Subcutaneous adipose tissue (tissue), 4 donors: Measurements from ENCODE around the gene RERE. TPM values are rescaled to one million over a fixed set of nuclear protein-coding genes. Genes with fewer than 3 reads are reported as not detected.

Experiments
- total RNA-seq, 4 donors: library from RNA; depleted of rRNA; stranded (reverse); fragments of >200 nt; gene quantifications; one replicate each; pipeline ENCODE4 v1.1.0, GENCODE V29; 2016
- TF ChIP-seq, protein P1 (sequence below): fragments of 450-650 bp; IDR thresholded peaks from one replicate; pipeline ENCODE4 v1.5.1; 2016; ENCODE audit warnings: low read depth, mild to moderate bottlenecking, control low read depth, antibody characterized with exemption, moderate library complexity

RERE gene
- total RNA-seq, 4 donors from 2014 or later, result 67.0 to 91.4 (median 83.1) TPM

DNA sequence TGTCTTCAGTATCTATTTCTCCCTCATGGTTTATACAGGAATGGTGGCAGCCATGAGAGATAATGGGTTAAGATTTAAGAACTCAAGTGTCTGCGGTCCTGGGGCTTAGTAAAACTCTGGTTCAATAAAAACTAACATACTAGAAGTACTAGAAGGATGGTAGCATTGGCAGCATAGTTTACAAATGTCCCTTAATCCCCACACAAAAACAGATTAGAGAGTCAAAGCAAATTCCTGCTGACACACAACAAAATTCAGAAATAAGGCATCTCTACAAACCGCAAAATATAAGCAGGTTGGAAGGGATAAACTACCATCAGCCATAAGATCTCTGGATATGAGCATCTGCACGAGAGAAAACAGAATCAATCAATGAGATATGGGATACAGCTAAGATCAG is 234.4 kb downstream of the RERE start:
- TF ChIP-seq, protein P1, sequence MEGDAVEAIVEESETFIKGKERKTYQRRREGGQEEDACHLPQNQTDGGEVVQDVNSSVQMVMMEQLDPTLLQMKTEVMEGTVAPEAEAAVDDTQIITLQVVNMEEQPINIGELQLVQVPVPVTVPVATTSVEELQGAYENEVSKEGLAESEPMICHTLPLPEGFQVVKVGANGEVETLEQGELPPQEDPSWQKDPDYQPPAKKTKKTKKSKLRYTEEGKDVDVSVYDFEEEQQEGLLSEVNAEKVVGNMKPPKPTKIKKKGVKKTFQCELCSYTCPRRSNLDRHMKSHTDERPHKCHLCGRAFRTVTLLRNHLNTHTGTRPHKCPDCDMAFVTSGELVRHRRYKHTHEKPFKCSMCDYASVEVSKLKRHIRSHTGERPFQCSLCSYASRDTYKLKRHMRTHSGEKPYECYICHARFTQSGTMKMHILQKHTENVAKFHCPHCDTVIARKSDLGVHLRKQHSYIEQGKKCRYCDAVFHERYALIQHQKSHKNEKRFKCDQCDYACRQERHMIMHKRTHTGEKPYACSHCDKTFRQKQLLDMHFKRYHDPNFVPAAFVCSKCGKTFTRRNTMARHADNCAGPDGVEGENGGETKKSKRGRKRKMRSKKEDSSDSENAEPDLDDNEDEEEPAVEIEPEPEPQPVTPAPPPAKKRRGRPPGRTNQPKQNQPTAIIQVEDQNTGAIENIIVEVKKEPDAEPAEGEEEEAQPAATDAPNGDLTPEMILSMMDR, result no peak

DNA sequence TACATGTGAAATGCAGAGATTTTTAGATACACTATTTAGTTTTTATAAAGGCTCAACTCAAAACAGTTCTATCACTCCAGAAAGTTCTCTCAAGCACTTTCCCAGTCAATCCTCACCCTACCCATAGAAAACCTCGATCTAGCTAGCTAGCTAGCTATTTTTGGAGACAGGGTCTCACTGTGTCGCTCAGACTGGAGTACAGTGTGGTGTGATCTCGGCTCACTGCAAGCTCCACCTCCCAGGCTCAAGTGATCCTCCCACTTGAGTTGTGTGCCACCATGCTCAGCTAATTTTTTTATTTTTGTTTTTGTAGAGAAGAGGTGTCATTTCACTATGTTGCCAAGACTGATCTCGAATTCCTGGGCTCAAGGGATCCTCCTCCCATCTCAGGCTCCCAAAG is 236.9 kb downstream of the RERE start:
- TF ChIP-seq, protein P1, result no peak

GRCh38 chr1:8578936-8579335 is 238.5 kb downstream of the RERE start:
- TF ChIP-seq, protein P1, result no peak

DNA sequence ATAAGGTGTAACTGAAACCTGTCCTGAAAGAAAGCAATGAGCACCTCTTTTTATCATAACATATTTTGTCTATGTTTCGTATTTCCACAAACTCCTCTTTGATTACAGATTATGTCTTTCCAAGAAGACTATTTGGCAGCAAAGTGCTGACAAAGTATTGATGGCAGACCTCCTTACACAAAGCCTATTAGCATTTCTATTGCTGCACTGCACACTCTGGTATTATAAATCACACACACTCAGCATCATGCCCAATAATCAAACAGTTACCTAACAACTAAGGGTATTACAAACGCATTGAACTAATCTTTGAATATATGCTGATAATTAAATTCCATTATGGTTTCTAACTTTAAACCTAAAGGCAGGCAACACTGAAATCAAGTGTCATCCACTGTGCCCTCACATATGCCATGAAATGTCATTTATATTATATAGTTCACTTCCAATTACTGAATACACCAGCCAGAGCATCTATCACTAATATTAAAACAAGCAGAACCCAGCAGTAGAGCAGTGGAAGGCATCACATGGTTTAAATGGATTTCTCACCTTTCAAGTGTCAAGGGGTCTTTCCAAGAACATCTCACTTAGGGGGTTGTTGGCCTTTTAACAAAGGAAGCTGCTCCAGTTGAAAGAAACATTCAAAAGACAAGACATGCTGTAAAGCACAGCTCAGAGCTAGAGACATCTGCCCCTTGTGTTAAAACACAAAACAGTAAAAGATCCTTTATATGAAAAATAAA is 239.1 kb downstream of the RERE start:
- TF ChIP-seq, protein P1, result no peak

DNA sequence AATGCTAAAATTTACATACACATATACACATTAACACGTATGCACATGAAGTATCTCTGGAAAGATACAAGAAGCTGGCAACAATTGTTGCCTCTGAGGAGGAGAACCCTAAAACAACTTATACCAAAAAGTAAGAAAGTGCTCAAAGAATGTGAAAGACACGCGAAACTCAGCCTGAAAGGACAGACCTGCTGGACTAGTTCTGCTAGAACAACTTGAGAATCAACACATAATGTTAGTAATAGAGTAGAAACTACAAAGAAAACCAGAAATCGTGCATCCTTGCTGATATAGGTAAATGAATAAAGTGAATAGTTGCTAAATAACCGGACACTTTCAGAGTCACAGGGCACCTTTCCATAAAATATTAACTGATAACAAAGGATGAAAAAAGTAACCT is 242.5 kb downstream of the RERE start:
- TF ChIP-seq, protein P1, result no peak

DNA sequence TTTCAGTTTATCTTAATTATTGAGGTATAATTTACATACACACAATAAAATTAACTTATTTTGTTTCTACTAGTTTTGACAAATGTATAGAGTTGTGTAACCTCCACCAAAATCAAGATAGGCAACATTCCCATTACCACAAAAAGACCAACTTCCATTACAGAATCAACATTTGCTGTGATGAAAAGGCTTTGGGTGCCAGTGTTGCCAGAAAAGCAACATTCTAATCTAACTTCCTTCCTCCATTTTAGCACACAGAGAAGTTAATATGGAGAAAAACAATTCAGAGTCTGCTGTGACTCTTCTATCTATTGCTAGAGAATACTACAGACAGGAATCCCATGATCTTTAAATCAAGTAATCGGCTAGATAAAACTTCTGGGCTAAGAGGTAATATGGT is 245.3 kb downstream of the RERE start:
- TF ChIP-seq, protein P1, result no peak

GRCh38 chr1:8571200-8571984 is 246.0 kb downstream of the RERE start:
- TF ChIP-seq, protein P1, result no peak
